Fibroblast of skin of right quadriceps (primary cell): ENCODE measurements around the gene CTSC.

Experiments
- DNase-seq: peaks from one replicate; pipeline ENCODE4 v3.0.0-alpha.2; 2013

CTSC gene

DNA sequence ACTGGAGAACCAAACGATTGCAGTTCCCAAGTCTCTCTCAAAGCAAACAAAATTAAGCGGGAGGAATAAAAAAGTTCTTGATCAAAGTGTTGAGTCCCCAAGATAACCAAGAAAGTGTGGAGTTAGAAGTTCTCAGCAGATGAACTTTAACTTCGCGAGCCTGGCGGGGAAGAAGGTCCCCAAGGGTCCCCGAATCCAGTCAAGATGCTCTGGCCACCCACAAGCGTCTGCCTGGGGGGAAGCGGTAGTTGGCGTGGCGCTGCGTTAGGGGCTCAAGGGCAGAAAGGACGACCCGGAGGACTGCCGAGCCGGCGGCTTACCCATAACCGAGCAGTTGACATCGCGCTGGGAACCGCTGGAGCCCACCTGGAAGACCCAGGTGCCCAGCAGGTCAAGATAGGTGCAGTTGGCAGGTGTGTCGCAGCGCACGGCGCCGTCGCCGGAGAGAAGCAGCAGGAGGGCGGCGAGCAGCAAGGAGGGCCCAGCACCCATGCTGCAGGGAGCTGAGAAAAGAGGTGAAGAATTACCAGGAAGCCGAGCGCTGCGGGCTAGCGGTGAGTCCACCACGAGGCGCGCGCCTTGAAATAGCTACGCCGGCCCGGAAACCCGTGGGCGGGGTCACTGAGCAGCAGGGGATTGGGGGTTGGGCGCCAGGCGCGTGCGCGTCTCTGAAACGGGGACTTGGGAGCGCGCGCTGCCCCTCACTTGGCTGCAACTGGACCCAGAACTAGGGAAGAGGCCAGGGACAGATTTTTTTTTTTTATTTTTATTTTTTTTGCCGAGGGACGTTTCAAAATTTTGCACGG lies at the start of gene CTSC:
Gene CTSC (minus strand): TSS at position 556 of the 806 bp plus-strand sequence. CDS start 64 bp downstream, at position 492.
- peak; percentile 79 for DNase-seq

DNA sequence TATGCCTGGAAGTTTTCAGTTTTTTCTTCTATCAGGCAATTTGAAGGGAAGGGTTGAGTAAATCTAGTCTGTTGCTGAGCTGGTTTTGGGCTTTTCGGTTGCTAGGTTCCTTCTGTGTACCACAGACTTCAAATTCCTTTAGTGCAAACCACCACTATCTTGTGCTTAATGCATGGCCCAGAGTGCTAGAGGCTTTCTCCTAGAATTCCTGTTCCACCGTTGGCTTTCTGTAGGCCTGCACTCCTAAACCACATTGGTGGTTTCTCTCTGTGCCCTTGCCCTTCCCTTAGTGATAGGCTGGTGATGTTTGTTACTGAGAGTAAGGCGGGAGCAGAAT lies 47.1 kb upstream of the CTSC start:
- peak; percentile 31 for DNase-seq

DNA sequence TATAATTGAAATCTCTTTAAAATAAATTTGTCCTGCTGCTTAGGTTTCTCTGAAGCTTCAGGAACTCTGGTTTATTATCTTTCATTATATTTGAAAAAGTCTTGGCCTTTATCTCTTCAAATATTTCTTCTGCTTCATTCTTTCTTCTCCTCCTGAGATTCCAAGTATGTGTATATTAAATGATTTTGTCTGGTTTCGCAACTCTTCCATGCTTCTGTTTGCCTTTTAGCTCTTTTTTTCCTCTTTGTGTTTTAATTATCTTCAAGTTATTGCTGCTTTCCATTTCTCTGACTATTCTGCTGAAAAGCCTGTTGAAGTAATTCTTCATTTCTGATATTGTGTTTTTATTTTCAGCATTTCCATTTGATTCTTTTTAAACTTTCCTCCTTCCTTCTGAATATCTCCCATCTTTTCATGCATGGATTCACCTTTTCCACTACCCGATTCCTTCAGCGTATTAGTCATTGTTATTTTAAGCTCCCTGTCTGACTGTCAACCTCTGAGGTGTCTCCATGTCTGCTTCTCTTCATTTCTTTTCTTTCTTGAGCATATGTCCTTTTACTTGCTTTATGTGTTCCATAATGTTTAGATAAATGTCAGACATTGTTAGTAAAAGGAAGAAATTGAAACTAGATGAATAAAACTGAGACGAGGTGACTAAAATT lies 46.6 kb upstream of the CTSC start:
- no peak for DNase-seq

DNA sequence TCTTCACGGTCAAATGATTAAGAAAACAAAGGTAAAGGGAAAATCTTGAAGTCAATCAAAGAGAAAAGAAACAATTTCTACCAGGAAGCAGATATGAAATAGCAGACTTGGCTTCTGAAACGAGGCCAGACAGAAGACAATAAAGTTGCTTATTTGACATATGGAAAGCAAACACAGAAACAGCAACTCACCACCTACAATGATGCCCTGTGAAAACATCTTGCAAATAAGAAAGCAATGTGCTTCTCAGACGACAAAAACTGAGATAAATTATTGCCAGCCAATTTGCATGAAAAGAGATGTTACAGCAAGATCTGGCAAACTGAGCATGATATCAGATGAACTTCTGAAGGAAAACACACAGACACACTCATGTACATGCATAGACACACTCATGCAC lies 45.9 kb upstream of the CTSC start:
- DNase-seq = no peak

DNA sequence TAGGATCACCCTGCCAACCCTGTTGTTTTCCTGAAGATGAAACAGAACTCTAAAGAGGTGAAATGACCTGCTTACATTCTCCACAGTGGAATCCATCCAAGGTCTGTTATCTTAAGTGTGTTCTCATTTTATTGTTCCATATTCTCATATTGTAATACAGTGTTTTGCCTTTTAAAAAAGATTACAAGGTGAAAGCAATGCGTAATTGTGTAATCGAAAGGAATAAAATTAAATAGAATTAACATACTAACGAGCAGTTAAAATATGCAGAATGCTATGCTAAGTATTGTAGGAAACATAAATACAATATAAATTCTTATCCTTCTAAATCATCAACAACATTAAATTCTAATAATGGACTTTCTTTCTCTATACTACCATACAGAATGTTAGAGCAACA lies 41.6 kb upstream of the CTSC start:
- no peak for DNase-seq

DNA sequence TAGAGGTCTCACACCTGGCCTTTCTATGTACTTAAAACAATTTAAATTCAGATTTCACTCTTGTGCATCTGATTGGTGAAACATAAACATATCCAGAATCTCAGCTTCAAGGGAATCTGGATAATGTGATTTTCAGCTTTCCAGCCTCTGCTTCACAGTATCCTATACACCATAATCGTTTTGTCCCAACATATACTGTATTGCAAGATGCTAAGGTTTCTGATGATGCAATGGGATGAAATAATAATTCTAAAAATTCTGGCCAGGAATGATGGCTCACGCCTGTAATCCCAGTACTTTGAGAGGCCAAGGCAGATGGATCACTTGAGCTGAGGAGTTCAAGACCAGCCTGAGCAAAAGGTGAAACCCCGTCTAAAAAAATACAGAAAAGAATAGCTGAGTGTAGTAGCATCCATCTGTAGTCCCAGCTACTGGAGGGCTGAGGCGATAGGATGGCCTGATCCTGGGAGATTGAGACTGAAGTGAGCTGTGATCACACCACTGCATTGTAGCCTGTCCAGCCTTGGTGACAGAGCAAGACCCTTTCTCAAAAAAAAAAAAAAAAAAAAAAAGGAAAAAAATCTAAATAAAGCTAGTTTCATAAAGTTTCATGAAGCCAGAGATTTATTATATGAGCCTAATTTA lies 41.0 kb upstream of the CTSC start:
- peak; percentile 9 for DNase-seq

DNA sequence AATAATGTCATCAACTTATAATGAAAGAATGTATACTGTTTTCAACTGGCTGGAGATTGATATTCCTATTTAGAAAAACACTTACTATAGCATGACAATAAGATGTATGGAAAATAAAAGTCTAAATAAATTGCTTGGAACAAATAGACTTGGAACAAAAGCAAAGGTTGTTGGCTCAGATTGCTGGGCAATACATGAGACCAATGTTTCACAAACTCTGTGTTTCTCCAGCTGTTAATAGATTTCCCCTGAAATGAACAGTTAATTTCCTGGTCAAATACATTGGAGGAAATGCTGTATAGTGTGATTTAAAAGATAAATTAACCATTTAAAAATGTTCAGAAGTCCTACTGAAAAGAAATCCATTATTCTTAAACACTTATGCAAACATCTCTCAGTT lies 40.1 kb upstream of the CTSC start:
- no peak for DNase-seq

DNA sequence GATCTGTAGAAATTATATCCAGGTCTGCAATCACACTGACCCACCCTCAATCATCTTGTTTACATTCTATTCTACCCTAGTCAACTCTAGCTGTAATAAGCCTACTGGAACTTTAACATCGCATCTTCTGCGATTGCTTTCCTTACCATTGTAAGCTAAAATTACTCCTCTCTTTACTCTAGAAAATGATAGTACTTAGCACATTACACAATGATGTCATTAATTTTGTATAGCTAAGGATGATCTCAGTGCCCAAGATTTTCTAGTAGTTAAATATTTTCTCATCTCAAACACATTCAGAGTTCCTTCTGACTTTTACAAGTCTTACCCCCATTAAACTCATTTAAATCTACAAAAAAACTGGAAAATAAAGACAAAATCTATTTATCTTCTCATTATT lies 39.6 kb upstream of the CTSC start:
- DNase-seq = peak; percentile 6

DNA sequence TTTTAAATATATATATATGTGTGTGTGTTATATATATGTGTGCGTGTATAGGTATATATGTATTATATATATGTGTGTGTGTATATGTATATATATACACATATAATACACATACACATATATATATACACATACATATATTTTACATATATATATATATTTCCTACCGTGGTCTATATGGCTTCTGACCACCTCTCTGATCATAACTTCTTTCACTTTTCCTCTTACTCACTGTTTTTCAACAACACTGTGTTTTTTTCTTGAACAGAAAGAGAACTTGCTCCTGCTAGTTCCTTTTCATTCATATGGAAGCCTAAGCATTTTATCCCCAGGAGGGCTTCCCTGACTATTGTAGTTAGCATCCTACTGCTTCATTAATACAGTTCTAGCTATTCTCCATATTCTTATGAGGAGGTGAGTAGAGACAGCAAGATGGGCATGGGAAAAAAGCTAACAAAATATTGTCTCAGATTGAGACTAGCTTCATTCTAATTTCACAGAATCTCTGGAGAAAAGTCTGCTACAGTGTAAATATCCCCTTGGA lies 38.5 kb upstream of the CTSC start:
- no peak for DNase-seq

DNA sequence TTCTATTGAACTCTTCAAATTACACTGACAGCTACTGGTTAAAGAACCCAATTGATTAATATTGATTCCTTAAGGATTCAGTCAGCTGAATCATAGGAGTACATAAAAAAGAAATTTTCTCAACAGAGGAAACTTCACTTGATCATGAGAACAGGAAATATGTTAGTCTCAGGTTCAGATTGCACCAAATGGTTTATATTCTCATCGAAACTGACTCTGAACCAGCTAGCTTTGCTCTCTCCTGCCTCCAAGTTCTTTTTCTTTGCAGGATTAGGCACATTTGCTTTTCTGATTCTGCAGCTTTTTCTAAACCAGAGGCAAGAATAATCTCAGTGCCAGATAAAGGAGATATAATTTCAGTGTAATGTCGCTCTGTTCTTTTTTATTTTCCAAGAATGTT lies 33.2 kb upstream of the CTSC start:
- no peak for DNase-seq

DNA sequence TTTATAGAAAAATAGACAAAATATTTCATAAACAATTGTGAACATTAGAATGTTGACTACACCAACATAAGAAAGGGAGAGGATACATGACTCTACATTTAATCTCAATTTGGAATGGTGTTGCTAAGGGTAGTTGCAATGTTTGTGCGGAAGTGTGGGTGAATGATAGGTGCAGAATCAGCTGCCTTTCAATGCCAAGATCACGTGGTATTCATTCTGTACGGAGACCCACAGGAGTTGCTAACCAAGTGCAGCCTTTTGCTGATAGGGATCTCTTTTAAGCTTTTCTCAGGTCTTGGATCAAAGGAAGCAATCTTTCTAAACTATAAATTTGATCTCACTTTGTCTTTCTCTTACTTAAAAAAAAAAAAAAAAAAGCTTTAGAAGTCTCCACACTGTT lies 29.8 kb upstream of the CTSC start:
- no peak for DNase-seq

DNA sequence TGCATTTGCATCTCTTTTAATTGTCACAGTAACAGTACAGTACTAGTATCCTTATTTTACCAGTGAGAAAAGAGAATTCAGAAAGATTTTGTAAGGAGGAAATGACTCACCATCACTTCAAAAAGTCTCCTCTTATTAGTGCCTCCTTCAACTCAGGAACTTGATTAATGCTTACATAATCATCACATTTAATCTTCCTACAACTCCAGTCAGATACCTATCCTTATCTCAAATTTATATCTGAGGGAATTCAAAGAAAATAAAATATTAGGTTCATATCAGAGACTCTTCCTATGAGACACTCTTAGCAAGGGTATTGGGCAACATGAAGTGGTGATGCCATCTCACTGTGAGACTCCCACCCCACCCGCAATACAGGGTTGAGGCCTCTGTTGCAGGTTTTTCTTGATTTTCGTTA lies 26.1 kb upstream of the CTSC start:
- no peak for DNase-seq

DNA sequence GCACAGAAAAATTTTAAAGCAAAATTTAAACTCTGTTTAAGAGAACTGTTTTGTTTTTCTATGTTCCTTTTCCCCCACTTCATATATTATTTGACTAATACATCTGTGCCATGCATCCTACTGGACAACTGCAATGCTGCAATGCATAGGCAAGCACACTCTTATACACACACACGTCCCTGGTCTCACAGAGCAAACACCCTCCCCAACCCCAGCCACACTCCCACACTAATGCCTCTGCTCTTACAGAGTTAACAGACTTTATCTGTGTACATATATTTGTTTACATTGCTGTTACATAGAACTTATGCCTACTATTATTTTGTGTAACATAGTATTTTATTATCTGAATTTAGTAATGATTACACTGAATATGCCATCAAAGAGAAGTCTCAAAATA lies 25.5 kb upstream of the CTSC start:
- DNase-seq = no peak

DNA sequence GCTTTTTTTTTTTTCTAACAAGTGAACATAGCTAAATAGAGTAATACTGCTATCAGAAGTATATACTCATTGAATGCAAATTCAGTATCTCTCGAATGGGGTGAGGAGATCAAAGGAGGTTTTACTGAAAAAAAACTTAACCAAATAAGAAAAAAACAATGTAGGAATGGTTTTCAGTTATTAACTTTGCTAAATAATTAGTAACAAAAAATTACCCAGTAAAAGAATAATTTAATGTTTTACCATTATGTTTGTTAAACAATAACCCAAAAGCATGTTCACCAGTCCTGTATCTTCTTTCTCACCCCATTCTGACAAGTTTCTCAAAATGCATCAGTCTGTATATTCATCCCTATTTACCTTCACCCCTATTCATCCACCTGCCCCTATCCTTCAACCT lies 22.6 kb upstream of the CTSC start:
- no peak for DNase-seq

DNA sequence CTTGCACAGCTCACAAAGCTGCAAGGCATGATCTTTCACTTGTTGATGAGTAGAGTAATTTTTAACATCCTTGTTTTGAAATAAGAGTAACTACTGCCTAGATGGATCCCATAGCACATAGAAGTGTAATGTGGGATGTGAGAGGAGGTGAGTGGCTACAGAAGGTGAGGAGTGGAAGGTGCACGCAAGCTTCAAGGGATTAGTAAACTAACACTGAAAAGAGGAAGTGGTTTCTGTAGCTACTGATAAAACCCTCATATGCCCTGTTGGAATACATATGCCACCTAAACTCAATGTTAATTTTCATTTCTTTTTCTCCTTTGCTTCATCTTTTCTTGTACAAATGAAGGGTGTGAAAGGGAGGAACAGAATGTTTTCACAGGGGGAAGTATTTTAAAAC lies 22.0 kb upstream of the CTSC start:
- no peak for DNase-seq

DNA sequence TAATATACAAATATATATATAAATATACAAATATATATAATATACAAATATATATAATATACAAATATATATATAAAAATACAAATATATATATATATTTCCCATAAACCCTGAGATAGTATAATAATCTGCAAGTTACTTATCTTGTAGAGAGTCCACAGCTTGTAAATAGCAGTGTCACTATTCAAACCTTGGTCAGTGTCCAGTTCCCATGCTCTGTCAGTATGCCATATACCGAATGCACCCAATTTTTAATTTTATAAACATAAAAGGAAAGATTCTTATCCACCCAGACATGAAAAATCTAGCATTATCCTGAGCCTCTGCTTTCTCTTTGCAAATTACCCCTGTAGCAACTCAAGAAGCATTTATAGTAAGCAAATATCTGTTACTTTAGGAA lies 21.6 kb upstream of the CTSC start:
- DNase-seq = no peak

DNA sequence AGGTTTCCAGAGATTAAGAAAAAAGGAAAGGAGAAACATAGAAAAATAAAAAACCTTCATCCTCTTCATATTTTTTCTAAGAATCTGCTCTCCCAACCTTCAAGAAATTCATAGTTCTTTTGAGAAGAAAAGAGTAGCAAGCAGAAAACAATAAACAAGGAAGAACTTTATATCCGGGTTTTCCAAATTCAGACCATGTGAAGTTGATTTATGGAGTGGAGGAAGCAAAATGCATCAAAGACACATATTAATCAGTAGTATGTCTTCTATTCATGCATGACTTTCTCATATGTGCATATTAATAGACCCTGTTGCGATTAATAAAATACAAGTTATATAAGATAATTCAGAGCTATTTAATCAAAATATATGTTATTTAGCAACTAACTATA lies 20.5 kb upstream of the CTSC start:
- no peak for DNase-seq

DNA sequence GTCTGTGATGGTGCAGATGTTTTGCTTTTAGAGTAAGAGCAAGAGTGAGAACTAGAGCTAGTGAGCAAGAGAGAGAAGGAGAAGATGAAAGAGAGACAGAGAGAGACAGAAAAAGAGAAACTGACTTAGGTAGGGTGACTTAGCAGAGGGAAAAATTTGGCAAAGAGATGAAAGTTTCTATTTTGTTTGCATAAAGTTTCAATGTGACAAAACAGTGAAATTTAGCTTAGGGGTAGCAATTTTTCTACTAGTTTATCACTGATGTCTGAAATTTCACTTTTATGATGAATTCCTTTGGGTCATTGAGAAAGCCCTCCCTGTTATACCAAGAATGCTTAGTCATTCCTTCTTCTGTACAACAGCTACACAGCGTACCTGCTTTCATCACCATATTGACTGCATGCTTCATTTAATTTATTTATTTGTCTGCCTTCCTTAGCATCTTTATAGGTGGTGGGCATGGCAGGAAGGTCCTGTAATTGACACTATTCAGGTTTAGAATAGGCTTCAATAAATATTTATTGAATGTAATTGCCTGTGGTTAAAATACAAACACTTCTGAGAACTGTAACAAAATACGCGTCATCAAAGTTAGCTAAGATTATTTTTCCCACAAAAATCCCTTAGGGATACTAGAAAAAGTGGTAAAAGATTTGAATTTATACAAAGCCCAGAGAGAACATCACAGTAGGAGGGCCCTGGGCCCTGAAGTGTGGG lies 19.9 kb upstream of the CTSC start:
- DNase-seq = peak; percentile 34

DNA sequence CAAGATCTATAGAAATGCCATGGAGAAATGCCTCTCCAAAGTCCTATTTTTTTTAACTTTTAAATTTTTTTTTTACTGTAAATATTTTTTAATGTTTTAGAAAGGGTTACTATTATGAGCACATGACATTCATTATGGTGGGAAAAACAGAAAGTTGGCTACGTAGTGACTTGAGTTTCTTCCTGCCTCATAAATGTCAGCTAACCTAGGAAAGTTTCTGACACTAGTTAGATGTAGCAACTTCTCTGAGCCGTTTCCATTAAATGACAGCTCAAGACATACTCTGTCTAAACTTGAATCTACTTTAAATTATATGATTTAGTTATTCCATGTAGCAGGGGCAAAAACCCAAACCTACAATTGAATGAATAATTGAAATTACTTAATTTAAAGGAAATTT lies 18.4 kb upstream of the CTSC start:
- DNase-seq = no peak

DNA sequence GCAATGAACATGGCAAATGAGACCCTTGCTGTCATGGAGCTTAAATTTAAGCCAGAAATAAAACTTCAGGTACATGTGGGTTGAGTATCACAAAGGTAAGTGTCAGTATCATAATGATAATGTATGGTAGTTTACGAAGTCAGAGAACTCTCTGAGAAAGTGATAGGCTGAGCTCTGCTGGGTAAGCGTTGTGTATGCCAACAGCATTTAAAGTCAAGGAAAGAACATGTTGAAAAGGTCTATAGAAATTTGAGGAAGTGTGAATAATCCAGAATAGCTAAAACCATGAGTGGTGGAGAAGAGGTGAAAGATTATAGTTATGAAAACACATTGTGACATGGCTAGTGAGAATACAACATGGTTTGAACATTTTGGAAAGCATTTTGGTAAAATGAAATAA lies 17.4 kb upstream of the CTSC start:
- no peak for DNase-seq

DNA sequence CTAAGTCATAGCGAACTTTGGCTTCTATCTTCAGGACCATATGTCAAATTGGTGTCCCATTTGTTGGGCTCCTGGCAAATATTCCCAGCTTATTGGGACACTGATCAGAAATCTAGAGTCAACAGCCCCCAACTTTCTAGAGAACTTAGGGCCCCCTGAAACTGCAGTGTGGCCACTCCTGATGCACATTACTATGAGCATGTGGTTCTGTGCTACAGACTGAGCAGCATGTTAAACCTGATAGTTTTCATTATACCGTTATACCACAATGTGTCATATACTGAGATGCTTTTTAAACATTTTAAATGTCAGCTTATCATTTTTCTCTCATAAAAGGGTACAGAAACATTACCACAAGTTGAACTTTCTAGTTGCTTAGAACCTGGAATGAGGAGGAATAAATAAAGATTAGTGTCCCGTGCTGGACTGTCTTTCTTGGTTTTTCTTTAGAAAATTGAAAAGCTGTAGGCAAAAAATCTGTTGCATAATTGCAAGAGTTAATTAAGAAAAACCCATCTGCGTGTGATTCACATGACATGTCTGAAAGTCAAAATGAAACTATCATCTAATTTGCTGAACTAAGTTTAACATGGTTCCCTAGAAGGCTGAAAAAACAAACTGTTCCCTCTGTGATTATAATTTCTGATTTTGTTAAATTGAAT lies 16.4 kb upstream of the CTSC start:
- DNase-seq = no peak

DNA sequence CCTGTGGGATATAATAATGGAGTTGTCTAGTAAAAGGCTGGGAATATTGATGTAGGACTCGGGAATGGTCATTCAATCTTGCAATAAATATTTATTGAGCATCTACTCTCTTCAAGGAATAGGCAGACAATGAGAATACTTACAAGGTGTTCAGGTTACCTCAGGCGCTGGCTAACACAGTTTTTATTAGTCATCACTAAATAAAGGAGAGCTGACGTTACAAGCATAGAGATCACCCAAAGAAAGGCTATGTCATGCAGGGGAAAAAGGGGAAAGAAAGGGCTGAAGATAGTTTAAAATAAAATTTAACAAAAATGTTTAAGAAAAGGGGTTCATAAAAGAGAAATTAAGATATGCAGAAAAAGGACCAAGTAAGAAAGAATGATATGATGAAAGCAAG lies 15.8 kb upstream of the CTSC start:
- no peak for DNase-seq

DNA sequence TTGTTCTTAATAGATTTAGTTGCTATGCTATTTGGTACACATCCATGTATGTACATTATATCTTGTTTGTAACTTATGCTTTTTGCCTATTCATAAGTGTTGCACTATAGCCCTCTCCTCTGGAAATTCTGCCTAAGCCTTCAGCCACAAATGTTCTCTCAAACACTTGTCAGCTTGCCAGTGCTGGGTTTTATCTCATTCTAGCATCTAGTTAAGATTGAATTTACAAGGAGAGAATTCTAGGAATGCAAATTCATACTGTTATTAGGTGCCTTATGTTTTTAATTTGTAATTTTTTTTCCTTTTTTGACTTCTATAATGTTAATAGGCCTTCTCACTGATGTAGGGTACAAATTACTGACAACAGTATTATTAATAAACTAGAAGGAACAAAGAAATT lies 14.6 kb upstream of the CTSC start:
- DNase-seq = peak; percentile 84
